ENCODE measurements around the gene HGF. TPM values are rescaled to one million over a fixed set of nuclear protein-coding genes. Genes with fewer than 3 reads are reported as not detected.

HGF gene
- total and polyA plus RNA-seq, 2 of the 13 experiments (the other 11 are each of a cell fraction or from before 2014, with no cell fraction given) = not detected

- intact Hi-C loops (cut with micrococcal nuclease; ENCODE audit: unreplicated experiment) (no loop called here), in situ Hi-C loops (cut with HindIII; ENCODE audit: extremely low pct_ligation_motif_present, low pct_unique_long_range_greater_than_20kb) (no loop called here)
- Histone ChIP-seq H3K27me3 (ENCODE audit: control insufficient read depth in 1 of 2, insufficient read depth in 2 of 2, low read length in 2 of 2) (no peaks in the 10 kb centered on the region), H3K27ac (ENCODE audit: extremely low read length, insufficient read depth, low read length) (no peak overlapping the region), H3K4me2 (ENCODE audit: low read depth, low read length) (no peak overlapping the region), H3K4me3 (replicated peaks in 1 of 3; ENCODE audit: insufficient read depth in 1 of 3, low read depth in 2 of 3, low read length in 3 of 3) (no peak overlapping the region), H3K9ac (ENCODE audit: insufficient read depth, low read depth, low read length) (no peak overlapping the region), H3K79me2 (ENCODE audit: insufficient read depth, low read length) (no peaks in the 10 kb centered on the region), H2AFZ (ENCODE audit: low read length) (no peak overlapping the region), H3K4me1 (ENCODE audit: insufficient read depth, low read length) (no peaks in the 10 kb centered on the region), H3K36me3 (replicated peaks in 1 of 2; ENCODE audit: control insufficient read depth in 1 of 2, insufficient read depth in 2 of 2, low read length in 2 of 2) (no peaks in the 10 kb centered on the region), H3K9me3 (ENCODE audit: low read length) (no peaks in the 10 kb centered on the region), H4K20me1 (ENCODE audit: insufficient read depth, low read length) (no peaks in the 10 kb centered on the region)
- POLR2A ChIA-PET = no interaction called here
- CTCF ChIA-PET (ENCODE audit: low intra/inter-chr PET ratio, low total read pairs) = no interaction called here
- TF ChIP-seq NR1H2 (CRISPR knock-in tag; IDR thresholded peaks at IDR 0.05; ENCODE audit: borderline replicate concordance, low read depth) (no peak), ARNT2 (CRISPR knock-in tag; IDR thresholded peaks at IDR 0.05; ENCODE audit: low read depth) (no peak), ZNF546 (CRISPR knock-in tag; conservative IDR thresholded peaks at IDR 0.05) (no peak), HOXD1 (CRISPR knock-in tag; IDR thresholded peaks at IDR 0.05) (no peak), FUBP1 (CRISPR knock-in tag; IDR thresholded peaks at IDR 0.05; ENCODE audit: borderline replicate concordance) (no peak), KMT2B (CRISPR knock-in tag; IDR thresholded peaks at IDR 0.05) (no peak), E2F1 (CRISPR knock-in tag; IDR thresholded peaks at IDR 0.05) (no peak), KLF15 (CRISPR knock-in tag; IDR thresholded peaks at IDR 0.05; ENCODE audit: borderline replicate concordance) (no peak), MAFF (IDR thresholded peaks at IDR 0.05; ENCODE audit: low read depth, low read length) (no peak), ZSCAN30 (CRISPR knock-in tag; IDR thresholded peaks at IDR 0.05) (no peak), SOX13 (IDR thresholded peaks at IDR 0.05) (no peak), SOX13 (CRISPR knock-in tag; conservative IDR thresholded peaks at IDR 0.05 in 1 of 2, IDR thresholded peaks at IDR 0.05 in 1 of 2) (no peak), ZSCAN22 (CRISPR knock-in tag; IDR thresholded peaks at IDR 0.05) (no peak), ZNF101 (CRISPR knock-in tag; IDR thresholded peaks at IDR 0.05; ENCODE audit: borderline replicate concordance, low read depth) (no peak), ZNF281 (CRISPR knock-in tag; IDR thresholded peaks at IDR 0.05; ENCODE audit: borderline replicate concordance) (no peak), ZNF431 (CRISPR knock-in tag; IDR thresholded peaks at IDR 0.05; ENCODE audit: borderline replicate concordance, low read depth) (no peak)
- no TSS peak for BruUV-seq (replicated peaks)
- ATAC-seq (no peak), DNase-seq (ENCODE audit: low spot score) (no peak), FAIRE-seq (no peak)
- WGBS (ENCODE audit: low lambda C conversion rate) = 31% methylated on average over 1 of the region's 1 CpG
Measured at GRCh38 chr7:81789406-81790119, 19.7 kb upstream of the HGF start.

Measured in HepG2 (cell line).